Activated naive CD8-positive, alpha-beta T cell treated with anti-CD3 and anti-CD28 coated beads for 36 hours (primary cell): Measurements from ENCODE around the gene DUSP6. TPM values are rescaled to one million over a fixed set of nuclear protein-coding genes. Genes with fewer than 3 reads are reported as not detected.

Experiments
- DNase-seq: peaks from one replicate; pipeline ENCODE4 v3.0.0; 2021
- H3K27ac Mint-ChIP-seq: one replicate; pipeline ENCODE4 v1.8.0; 2022; ENCODE audit warnings: mild to moderate bottlenecking, moderate library complexity, mixed read lengths
- H3K27me3 Mint-ChIP-seq: one replicate; pipeline ENCODE4 v1.8.0; 2022; ENCODE audit warnings: mild to moderate bottlenecking, mixed read lengths
- H3K36me3 Mint-ChIP-seq: one replicate; pipeline ENCODE4 v1.8.0; 2021; ENCODE audit warnings: mild to moderate bottlenecking, mixed read lengths
- H3K4me1 Mint-ChIP-seq: one replicate; pipeline ENCODE4 v1.8.0; 2021; ENCODE audit warnings: mixed read lengths
- H3K4me3 Mint-ChIP-seq: one replicate; pipeline ENCODE4 v1.8.0; 2022; ENCODE audit warnings: mild to moderate bottlenecking, moderate library complexity, mixed read lengths
- H3K9me3 Mint-ChIP-seq: one replicate; pipeline ENCODE4 v1.8.0; 2022; ENCODE audit warnings: mixed read lengths
- total RNA-seq, 2 experiments: library from RNA; stranded (reverse); gene quantifications; one replicate each; pipeline ENCODE4 v1.2.3, GENCODE V29; 2021

DUSP6 gene
- total RNA-seq, 2 experiments from 2014 or later, result 15.3 to 15.6 TPM

- Mint-ChIP-seq H3K9me3 (no peaks in the 10 kb centered on the region), H3K4me1 (peaks cover 28% of the 10 kb centered on the region), H3K27me3 (no peaks in the 10 kb centered on the region), H3K27ac (no peak overlapping the region), H3K4me3 (no peak overlapping the region), H3K36me3 (no peaks in the 10 kb centered on the region)
- no peak for DNase-seq
Measured at GRCh38 chr12:89309815-89310214, 42.5 kb downstream of the DUSP6 start.

GRCh38 chr12:89309440-89309802, 42.9 kb downstream of the DUSP6 start:
- Mint-ChIP-seq H3K4me1 (peaks cover 28% of the 10 kb centered on the region), H3K27ac (no peak overlapping the region), H3K4me3 (no peak overlapping the region), H3K36me3 (no peaks in the 10 kb centered on the region), H3K27me3 (no peaks in the 10 kb centered on the region), H3K9me3 (no peaks in the 10 kb centered on the region)
- DNase-seq, result no peak

- H3K36me3 Mint-ChIP-seq, result no peaks in the 10 kb centered on the region
- peaks cover 28% of the 10 kb centered on the region for H3K4me1 Mint-ChIP-seq
- no peak overlapping the region for H3K27ac Mint-ChIP-seq
- H3K9me3 Mint-ChIP-seq, result no peaks in the 10 kb centered on the region
- no peaks in the 10 kb centered on the region for H3K27me3 Mint-ChIP-seq
- no peak for DNase-seq
- no peak overlapping the region for H3K4me3 Mint-ChIP-seq
Measured at GRCh38 chr12:89307474-89308253, 44.6 kb downstream of the DUSP6 start.

- Mint-ChIP-seq H3K27ac (no peak overlapping the region), H3K4me3 (no peak overlapping the region), H3K36me3 (no peaks in the 10 kb centered on the region), H3K4me1 (peaks cover 28% of the 10 kb centered on the region), H3K9me3 (no peaks in the 10 kb centered on the region), H3K27me3 (no peaks in the 10 kb centered on the region)
- no peak for DNase-seq
Measured at GRCh38 chr12:89306827-89307473, 45.4 kb downstream of the DUSP6 start.

- DNase-seq, result no peak
- Mint-ChIP-seq H3K36me3 (no peaks in the 10 kb centered on the region), H3K27me3 (no peaks in the 10 kb centered on the region), H3K4me1 (peaks cover 28% of the 10 kb centered on the region), H3K27ac (no peak overlapping the region), H3K9me3 (no peaks in the 10 kb centered on the region), H3K4me3 (no peak overlapping the region)
Measured at GRCh38 chr12:89305373-89305772, 46.9 kb downstream of the DUSP6 start.

- no peak for DNase-seq
- Mint-ChIP-seq H3K27ac (no peak overlapping the region), H3K27me3 (no peaks in the 10 kb centered on the region), H3K36me3 (no peaks in the 10 kb centered on the region), H3K4me3 (no peak overlapping the region), H3K4me1 (no peaks in the 10 kb centered on the region), H3K9me3 (no peaks in the 10 kb centered on the region)
Measured at GRCh38 chr12:89299931-89300330, 52.4 kb downstream of the DUSP6 start.

GRCh38 chr12:89299417-89299816, 52.9 kb downstream of the DUSP6 start:
- no peak overlapping the region for H3K4me3 Mint-ChIP-seq
- H3K36me3 Mint-ChIP-seq, result no peaks in the 10 kb centered on the region
- no peaks in the 10 kb centered on the region for H3K27me3 Mint-ChIP-seq
- DNase-seq, result no peak
- H3K9me3 Mint-ChIP-seq, result no peaks in the 10 kb centered on the region
- H3K27ac Mint-ChIP-seq, result no peak overlapping the region
- H3K4me1 Mint-ChIP-seq, result no peaks in the 10 kb centered on the region

Other genes with a start within 250 kb of the DUSP6 start
- gene GALNT4, start 172.3 kb upstream of the DUSP6 start, total RNA-seq, result 1 to 10 TPM; 5.4 to 5.7 TPM
- 10 to 100 TPM; 18.8 to 19.2 TPM for gene POC1B, start 173.5 kb upstream of the DUSP6 start, total RNA-seq